Central memory CD8-positive, alpha-beta T cell (primary cell): ENCODE measurements around the gene IGHMBP2.

Experiments
- ATAC-seq: fragments of 150-1000 bp; cut with Tn5 transposase; replicated peaks from 2 replicates; pipeline ENCODE4 v1.10.0; 2022; ENCODE audit warnings: mild to moderate bottlenecking, moderate FRiP score, moderate number of reproducible peaks; ENCODE audit not compliant: poor library complexity, severe bottlenecking; ENCODE audit errors: extremely low read depth
- DNase-seq, 2 donors: peaks; one replicate each; pipeline ENCODE4 v3.0.0; 2021; ENCODE audit warnings: low spot score in 2 of 2
- H3K27ac Mint-ChIP-seq: one replicate; pipeline ENCODE4 v1.8.0; 2022; ENCODE audit warnings: low read depth, mild to moderate bottlenecking, moderate library complexity, mixed read lengths
- H3K27me3 Mint-ChIP-seq: one replicate; pipeline ENCODE4 v1.8.0; 2022; ENCODE audit warnings: mixed read lengths
- H3K36me3 Mint-ChIP-seq: one replicate; pipeline ENCODE4 v1.8.0; 2022; ENCODE audit warnings: mild to moderate bottlenecking, moderate library complexity, mixed read lengths; ENCODE audit not compliant: insufficient read depth
- H3K4me1 Mint-ChIP-seq: one replicate; pipeline ENCODE4 v1.8.0; 2022; ENCODE audit warnings: mixed read lengths
- H3K4me3 Mint-ChIP-seq: one replicate; pipeline ENCODE4 v1.8.0; 2022; ENCODE audit warnings: mild to moderate bottlenecking, moderate library complexity, mixed read lengths
- H3K9me3 Mint-ChIP-seq: one replicate; pipeline ENCODE4 v1.8.0; 2022; ENCODE audit warnings: mixed read lengths

Gene IGHMBP2

GRCh38 chr11:68982134-68982533 is 78.4 kb downstream of the IGHMBP2 start:
- Mint-ChIP-seq H3K9me3 (peaks cover 16% of the 10 kb centered on the region), H3K27ac (no peak overlapping the region), H3K4me1 (no peaks in the 10 kb centered on the region), H3K4me3 (no peak overlapping the region), H3K36me3 (no peaks in the 10 kb centered on the region), H3K27me3 (peaks cover 47% of the 10 kb centered on the region)
- no peak for ATAC-seq
- no peak for DNase-seq

GRCh38 chr11:68983801-68984200 is 80.1 kb downstream of the IGHMBP2 start:
- Mint-ChIP-seq H3K27ac (no peak overlapping the region), H3K4me1 (no peaks in the 10 kb centered on the region), H3K9me3 (peaks cover 21% of the 10 kb centered on the region), H3K36me3 (no peaks in the 10 kb centered on the region), H3K4me3 (no peak overlapping the region), H3K27me3 (peaks cover 44% of the 10 kb centered on the region)
- DNase-seq (no peak), ATAC-seq (no peak)

- no peak overlapping the region for H3K27ac Mint-ChIP-seq
- H3K36me3 Mint-ChIP-seq, result no peaks in the 10 kb centered on the region
- no peak for ATAC-seq
- H3K4me1 Mint-ChIP-seq, result no peaks in the 10 kb centered on the region
- H3K4me3 Mint-ChIP-seq, result no peak overlapping the region
- DNase-seq, result no peak
- H3K27me3 Mint-ChIP-seq, result peaks cover 46% of the 10 kb centered on the region
- peaks cover 19% of the 10 kb centered on the region for H3K9me3 Mint-ChIP-seq
Observed at GRCh38 chr11:68987211-68987610, 83.5 kb downstream of the IGHMBP2 start.

GRCh38 chr11:68988491-68988890 is 84.8 kb downstream of the IGHMBP2 start:
- H3K27me3 Mint-ChIP-seq, result peaks cover 58% of the 10 kb centered on the region
- H3K4me3 Mint-ChIP-seq, result no peak overlapping the region

More at GRCh38 chr11:68988491-68988890, 84.8 kb downstream of the IGHMBP2 start:
- Mint-ChIP-seq H3K36me3 (no peaks in the 10 kb centered on the region), H3K4me1 (no peaks in the 10 kb centered on the region), H3K27ac (no peak overlapping the region), H3K9me3 (peaks cover 11% of the 10 kb centered on the region)
- DNase-seq (no peak), ATAC-seq (no peak)
